Hepatocyte (in vitro differentiated cells): Measurements from ENCODE around the gene DDX11.
"Not testable (repeated sequence)": the region's sequence is repeated elsewhere in the genome, so short reads cannot be mapped to it uniquely, and the experiment has no call there.

Source experiments
- CTCF ChIP-seq: fragments of 200-600 bp; sonication (generic); IDR thresholded peaks from 2 replicates; pipeline ENCODE4 v1.5.1; 2016; ENCODE audit warnings: antibody characterized with exemption, mild to moderate bottlenecking; ENCODE audit not compliant: poor library complexity
- EZH2 ChIP-seq: fragments of 200-600 bp; sonication (generic); IDR thresholded peaks from 2 replicates; pipeline ENCODE4 v1.6.1; 2016; ENCODE audit warnings: antibody characterized with exemption, mild to moderate bottlenecking, borderline replicate concordance

- TF ChIP-seq CTCF, EZH2: not testable (repeated sequence)
Observed at GRCh38 chr12:31087956-31088355, 14.3 kb downstream of the DDX11 start.
